22Rv1 (cell line): Measurements from ENCODE around the gene HORMAD2.

ENCODE experiments used
- H3K27ac ChIP-seq: fragments of 450-650 bp; 2 replicates; pipeline ENCODE4 v1.5.1; 2017
- ZFX ChIP-seq: fragments of 450-650 bp; IDR thresholded peaks from 2 replicates; pipeline ENCODE4 v1.6.1; 2017; ENCODE audit warnings: antibody characterized with exemption, borderline replicate concordance
- TF ChIP-seq, protein P1 (sequence below): fragments of 450-650 bp; IDR thresholded peaks from 2 replicates; pipeline ENCODE4 v1.5.1; 2017; ENCODE audit warnings: mild to moderate bottlenecking

Gene HORMAD2

DNA sequence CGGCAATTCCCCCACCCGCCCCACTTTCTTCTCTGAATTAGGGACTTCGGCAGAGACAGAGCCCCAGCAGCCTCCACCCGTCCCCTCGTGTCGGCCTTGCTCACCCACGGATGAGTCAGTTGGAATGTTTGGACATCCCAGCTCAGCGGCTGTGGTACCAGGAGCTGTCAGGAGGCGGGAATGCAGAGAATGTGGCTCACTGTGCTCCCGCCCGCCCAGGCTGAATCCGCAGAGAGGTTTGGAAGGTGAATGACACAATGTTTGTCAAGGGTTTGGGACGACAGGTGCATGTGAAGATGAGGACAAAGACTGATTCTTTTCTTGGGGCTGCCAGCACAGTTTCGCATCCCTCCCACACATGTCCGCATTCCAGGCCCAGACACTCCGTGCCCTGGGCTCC, 126.7 kb downstream of the HORMAD2 start:
- no peak overlapping the region for H3K27ac ChIP-seq
- no peak for TF ChIP-seq ZFX
- TF ChIP-seq, protein P1, sequence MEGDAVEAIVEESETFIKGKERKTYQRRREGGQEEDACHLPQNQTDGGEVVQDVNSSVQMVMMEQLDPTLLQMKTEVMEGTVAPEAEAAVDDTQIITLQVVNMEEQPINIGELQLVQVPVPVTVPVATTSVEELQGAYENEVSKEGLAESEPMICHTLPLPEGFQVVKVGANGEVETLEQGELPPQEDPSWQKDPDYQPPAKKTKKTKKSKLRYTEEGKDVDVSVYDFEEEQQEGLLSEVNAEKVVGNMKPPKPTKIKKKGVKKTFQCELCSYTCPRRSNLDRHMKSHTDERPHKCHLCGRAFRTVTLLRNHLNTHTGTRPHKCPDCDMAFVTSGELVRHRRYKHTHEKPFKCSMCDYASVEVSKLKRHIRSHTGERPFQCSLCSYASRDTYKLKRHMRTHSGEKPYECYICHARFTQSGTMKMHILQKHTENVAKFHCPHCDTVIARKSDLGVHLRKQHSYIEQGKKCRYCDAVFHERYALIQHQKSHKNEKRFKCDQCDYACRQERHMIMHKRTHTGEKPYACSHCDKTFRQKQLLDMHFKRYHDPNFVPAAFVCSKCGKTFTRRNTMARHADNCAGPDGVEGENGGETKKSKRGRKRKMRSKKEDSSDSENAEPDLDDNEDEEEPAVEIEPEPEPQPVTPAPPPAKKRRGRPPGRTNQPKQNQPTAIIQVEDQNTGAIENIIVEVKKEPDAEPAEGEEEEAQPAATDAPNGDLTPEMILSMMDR, result no peak

DNA sequence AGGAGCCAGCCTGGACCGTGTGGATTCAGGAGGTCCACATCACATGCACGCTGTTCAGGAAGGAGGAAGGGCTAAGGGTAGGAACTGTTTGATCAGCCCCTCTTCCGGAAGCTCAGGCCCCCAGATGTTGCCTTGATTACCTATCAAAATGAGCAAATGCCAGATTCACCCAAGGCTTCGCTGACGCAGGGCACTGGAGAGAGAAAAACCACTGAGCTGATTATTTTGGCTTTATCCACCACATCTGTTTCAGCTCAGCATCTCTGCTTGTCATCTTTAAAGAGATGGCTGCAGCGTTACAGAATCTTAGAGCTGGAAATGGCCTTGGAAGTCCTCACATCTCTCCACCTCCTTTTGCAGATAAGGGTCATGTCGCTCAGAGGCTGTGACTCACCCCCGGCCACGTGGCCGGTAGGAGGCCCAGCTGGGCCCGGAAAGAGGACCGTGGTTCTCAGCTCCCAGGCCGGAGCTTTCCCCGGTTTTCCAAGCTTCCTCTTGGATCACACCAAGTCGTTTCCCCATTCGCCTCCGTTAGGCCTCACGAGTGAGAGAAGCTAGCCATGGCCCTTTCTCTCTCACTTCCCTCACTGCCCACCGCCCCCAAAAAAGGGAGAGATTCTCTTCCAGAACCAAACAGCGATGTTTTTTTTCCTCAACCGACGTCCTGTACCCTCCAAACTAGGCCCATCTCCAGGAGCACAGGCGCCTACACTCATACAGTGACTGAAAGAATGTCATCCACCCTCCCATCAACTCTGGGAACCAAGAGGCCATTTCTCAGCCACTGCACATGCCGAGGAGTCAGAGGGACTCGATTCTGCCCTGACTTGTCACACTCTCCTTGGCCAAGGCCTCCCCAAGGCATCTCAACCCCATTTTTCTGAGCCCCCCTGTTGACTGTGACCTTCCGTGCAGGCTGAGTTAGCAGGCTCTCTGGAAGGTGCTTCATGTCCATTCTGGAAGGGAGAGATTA, 128.7 kb downstream of the HORMAD2 start:
- no peak for TF ChIP-seq ZFX
- TF ChIP-seq, protein P1, result no peak
- no peak overlapping the region for H3K27ac ChIP-seq

GRCh38 chr22:30209642-30210041, 129.4 kb downstream of the HORMAD2 start:
- no peak for TF ChIP-seq ZFX
- TF ChIP-seq, protein P1, result no peak
- no peak overlapping the region for H3K27ac ChIP-seq

DNA sequence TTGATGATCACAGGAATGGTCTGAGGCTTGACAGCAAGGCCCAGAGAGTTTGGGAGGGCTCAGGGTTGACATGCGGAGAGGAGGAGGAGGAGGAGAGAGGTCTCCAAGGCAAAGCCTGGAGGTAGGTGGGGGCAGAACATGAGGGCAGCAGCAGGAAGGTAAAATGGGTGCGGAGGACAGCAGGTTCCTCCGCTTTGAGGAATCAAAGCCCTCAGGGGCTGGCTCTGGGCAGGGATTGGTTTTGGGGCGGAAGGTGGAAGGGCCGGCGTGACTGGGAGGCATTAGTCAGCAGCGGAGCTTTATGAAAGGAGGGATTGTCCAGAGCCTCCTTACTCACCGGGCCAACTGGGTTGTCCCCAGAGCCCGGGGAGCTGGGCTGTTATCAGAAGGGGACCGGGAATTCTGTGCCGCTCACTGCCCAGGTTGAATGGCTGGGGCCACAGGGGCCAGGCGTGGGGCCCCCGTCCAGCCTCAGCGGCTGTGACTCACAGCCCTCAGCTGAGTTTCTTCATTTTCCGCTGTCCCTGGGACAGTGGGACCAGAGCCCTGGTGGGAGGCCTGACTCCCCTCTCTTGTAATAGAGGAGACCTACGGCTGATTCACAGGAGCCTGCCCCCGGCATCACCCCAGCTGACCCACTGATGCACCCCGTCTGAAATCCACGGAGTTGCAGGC, 130.1 kb downstream of the HORMAD2 start:
- no peak overlapping the region for H3K27ac ChIP-seq

DNA sequence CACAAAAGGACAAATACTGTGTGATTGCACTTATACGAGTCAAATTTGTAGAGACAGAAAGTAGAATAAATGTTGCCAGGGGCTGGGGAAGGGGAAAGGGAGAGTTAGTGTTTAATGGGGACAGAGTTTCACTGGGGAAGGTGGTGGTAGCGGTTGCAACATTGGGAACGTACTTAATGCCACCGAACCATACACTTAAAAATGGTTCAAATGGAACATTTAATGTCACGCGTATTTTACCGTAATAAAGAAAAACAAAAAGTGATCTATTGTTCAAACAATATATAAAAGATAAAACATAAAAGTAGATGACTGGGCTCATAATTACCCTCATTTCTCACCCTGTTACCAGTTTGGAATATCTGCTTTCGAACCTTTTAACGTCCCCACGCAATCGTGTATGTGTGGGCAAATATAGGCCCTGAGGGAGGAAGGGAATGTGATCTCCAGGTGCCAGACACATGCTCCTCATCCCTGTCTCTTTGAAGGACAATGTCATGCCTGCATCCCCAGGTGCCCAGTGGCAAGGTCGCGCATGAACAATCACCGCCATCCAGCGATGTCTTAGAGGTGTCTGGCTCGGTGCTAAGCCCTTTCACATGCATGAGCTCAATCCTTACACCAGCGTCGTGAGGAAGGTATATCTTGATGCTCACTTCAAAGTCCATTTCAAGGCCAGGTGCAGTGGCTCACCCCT, 131.0 kb downstream of the HORMAD2 start:
- no peak overlapping the region for H3K27ac ChIP-seq
- no peak for TF ChIP-seq ZFX
- TF ChIP-seq, protein P1, result no peak

More for the DNA sequence above, 130.1 kb downstream of the HORMAD2 start:
- TF ChIP-seq, protein P1, result no peak
- no peak for TF ChIP-seq ZFX

- TF ChIP-seq ZFX, result no peak
- TF ChIP-seq, protein P1, result no peak
- no peak overlapping the region for H3K27ac ChIP-seq
Measured at GRCh38 chr22:30212363-30212995, 132.2 kb downstream of the HORMAD2 start.
